HFF-Myc (cell line): ENCODE results near the gene GOLT1B.

Source experiments
- DNase-seq: peaks from one replicate; pipeline ENCODE4 v3.0.0-alpha.2; 2011; ENCODE audit warnings: low read depth; ENCODE audit errors: extremely low read depth
- H3K4me3 ChIP-seq: replicated peaks from 2 replicates; pipeline ENCODE4 v1.5.1; 2011; ENCODE audit warnings: low read depth, mild to moderate bottlenecking, control low read depth, low read length
- CTCF ChIP-seq: IDR thresholded peaks from 2 replicates; pipeline ENCODE4 v1.5.1; 2012; ENCODE audit warnings: mild to moderate bottlenecking, low read depth, low read length, control low read depth; ENCODE audit errors: missing control alignments

GOLT1B gene

GRCh38 chr12:21500786-21501257, 767 bp upstream of the GOLT1B start:
- DNase-seq = no peak
- peak overlapping the region; percentile 80 for H3K4me3 ChIP-seq
- TF ChIP-seq CTCF = no peak

GRCh38 chr12:21502164-21502496, 541 bp downstream of the GOLT1B start:
- TF ChIP-seq CTCF = no peak
- peak overlapping the region; percentile 80 for H3K4me3 ChIP-seq
- DNase-seq = no peak

GRCh38 chr12:21502872-21503271, 1.3 kb downstream of the GOLT1B start:
- no peak for DNase-seq
- H3K4me3 ChIP-seq = peak overlapping the region; percentile 80
- TF ChIP-seq CTCF = no peak

- no peak for TF ChIP-seq CTCF
- no peak overlapping the region for H3K4me3 ChIP-seq
- DNase-seq = no peak
These were observed 4.3 kb downstream of the GOLT1B start for GRCh38 chr12:21505888-21506287.

GRCh38 chr12:21507849-21508248, 6.3 kb downstream of the GOLT1B start:
- no peak for TF ChIP-seq CTCF
- DNase-seq = no peak
- H3K4me3 ChIP-seq = no peak overlapping the region

- no peak for DNase-seq
- no peak for TF ChIP-seq CTCF
- H3K4me3 ChIP-seq = no peak overlapping the region
These were observed 8.2 kb downstream of the GOLT1B start for GRCh38 chr12:21509768-21510167.

- no peak overlapping the region for H3K4me3 ChIP-seq
- no peak for TF ChIP-seq CTCF
- no peak for DNase-seq
These were observed 14.7 kb downstream of the GOLT1B start for GRCh38 chr12:21516281-21516680.
